ENCODE measurements around the gene MCRIP1.

DNA sequence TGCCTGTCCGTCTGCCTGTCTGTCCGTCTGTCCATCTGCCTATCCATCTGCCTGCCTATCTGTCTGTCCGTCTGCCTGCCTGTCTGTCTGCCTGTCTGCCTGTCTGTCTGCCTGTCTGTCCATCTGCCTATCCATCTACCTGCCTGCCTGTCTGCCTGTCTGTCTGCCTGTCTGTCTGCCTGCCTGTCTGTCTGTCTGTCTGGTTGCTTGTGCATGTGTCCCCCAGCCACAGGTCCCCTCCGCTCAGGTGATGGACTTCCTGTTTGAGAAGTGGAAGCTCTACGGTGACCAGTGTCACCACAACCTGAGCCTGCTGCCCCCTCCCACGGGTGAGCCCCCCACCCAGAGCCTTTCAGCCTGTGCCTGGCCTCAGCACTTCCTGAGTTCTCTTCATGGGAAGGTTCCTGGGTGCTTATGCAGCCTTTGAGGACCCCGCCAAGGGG, 23.5 kb downstream of the MCRIP1 start:
- TF ChIP-seq RFX5 (IDR thresholded peaks at IDR 0.05; ENCODE audit: low read depth, low read length), result no peak
- TF ChIP-seq, protein P1, sequence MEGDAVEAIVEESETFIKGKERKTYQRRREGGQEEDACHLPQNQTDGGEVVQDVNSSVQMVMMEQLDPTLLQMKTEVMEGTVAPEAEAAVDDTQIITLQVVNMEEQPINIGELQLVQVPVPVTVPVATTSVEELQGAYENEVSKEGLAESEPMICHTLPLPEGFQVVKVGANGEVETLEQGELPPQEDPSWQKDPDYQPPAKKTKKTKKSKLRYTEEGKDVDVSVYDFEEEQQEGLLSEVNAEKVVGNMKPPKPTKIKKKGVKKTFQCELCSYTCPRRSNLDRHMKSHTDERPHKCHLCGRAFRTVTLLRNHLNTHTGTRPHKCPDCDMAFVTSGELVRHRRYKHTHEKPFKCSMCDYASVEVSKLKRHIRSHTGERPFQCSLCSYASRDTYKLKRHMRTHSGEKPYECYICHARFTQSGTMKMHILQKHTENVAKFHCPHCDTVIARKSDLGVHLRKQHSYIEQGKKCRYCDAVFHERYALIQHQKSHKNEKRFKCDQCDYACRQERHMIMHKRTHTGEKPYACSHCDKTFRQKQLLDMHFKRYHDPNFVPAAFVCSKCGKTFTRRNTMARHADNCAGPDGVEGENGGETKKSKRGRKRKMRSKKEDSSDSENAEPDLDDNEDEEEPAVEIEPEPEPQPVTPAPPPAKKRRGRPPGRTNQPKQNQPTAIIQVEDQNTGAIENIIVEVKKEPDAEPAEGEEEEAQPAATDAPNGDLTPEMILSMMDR (conservative IDR thresholded peaks at IDR 0.05; ENCODE audit: low read depth, low read length), result no peak
